ENCODE measurements around the gene AJM1.

DNA sequence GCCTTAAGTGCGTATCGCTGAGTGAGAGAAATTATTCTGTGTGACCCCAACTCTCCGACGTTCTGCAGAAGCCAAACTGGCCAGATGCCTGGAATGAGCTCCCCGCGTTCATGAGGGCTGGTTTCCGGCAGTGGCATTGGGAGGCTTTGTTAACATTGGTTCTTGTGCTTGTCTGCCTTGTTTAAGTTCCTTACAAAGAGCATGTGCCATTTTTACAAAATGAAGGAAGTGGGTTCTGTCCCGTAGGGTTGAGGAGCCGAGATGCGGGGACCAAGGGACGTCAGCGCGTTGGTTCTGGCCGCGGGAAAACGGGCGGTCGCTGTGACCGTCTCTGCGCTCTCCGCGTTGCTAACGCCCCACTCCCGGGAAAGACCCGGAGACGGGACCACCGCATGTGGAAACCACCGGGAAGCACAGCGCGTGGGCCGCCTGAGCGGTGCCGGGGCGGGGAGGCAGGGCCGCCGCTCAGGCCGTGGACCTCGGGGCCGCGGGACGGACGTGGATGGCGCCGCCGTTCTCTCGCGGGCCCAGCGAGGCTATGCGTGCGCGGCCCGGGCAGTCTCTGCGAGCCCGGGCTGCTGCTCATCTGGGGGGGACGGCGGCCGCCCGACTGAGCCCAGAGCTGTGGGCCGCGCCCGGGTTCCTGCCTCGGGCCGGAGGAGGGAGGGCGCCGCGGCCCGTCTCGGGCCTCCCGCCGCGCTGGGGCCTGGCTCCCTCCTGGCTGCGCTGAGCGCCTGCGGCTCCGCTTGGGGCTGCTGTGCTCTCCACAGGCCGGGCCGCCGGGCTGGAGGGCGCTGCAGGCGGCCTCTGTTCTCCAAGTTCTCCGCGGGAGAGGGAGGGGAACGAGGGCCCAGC is 21.1 kb upstream of the AJM1 start:
- TF ChIP-seq CTCF (IDR thresholded peaks at IDR 0.05; ENCODE audit: insufficient read depth, low read depth, low read length) (no peak), EZH2 (IDR thresholded peaks at IDR 0.05; ENCODE audit: insufficient read depth, low read length) (no peak)

Data from astrocyte (in vitro differentiated cells and primary cell).